Natural killer cell (primary cell): ENCODE results near the gene SETBP1. TPM values are rescaled to one million over a fixed set of nuclear protein-coding genes. Genes with fewer than 3 reads are reported as not detected.

ENCODE experiments used
- ATAC-seq, 3 donors: fragments of 150-1000 bp in 2 of 3; fragments of 200-7000 bp in 1 of 3; cut with Tn5 transposase; 1 replicate in 1 of 3; 2 replicates in 2 of 3; pipeline ENCODE4 v1.10.0; 2021; ENCODE audit warnings: mild to moderate bottlenecking in 2 of 3, moderate library complexity in 2 of 3
- DNase-seq, 2 donors: peaks; one replicate each; pipeline versions ENCODE4 v3.0.0 to v3.0.0-alpha.2; 2013 to 2021; ENCODE audit warnings: mixed read lengths in 1 of 2
- H3K27ac ChIP-seq: one replicate; pipeline ENCODE4 v1.5.1; 2013; ENCODE audit warnings: mild to moderate bottlenecking, low read length
- H3K27me3 ChIP-seq: one replicate; pipeline ENCODE4 v1.6.1; 2013; ENCODE audit warnings: low read length; ENCODE audit not compliant: control insufficient read depth, insufficient read depth
- H3K36me3 ChIP-seq: one replicate; pipeline ENCODE4 v1.6.1; 2013; ENCODE audit warnings: low read length; ENCODE audit not compliant: control insufficient read depth, insufficient read depth
- H3K4me1 ChIP-seq: one replicate; pipeline ENCODE4 v1.6.1; 2013; ENCODE audit warnings: low read length; ENCODE audit not compliant: control insufficient read depth, insufficient read depth
- H3K4me3 ChIP-seq: one replicate; pipeline ENCODE4 v1.5.1; 2013; ENCODE audit warnings: low read length
- H3K9me3 ChIP-seq: one replicate; pipeline ENCODE4 v1.6.1; 2013; ENCODE audit warnings: low read length; ENCODE audit not compliant: control insufficient read depth, insufficient read depth
- H3K27ac Mint-ChIP-seq, 2 donors: one replicate each; pipeline ENCODE4 v1.8.0; 2022; ENCODE audit warnings: mild to moderate bottlenecking in 2 of 2, mixed read lengths in 2 of 2, moderate library complexity in 1 of 2
- H3K27me3 Mint-ChIP-seq, 2 donors: one replicate each; pipeline ENCODE4 v1.8.0; 2022; ENCODE audit warnings: low read depth in 2 of 2, mixed read lengths in 2 of 2
- H3K36me3 Mint-ChIP-seq: one replicate; pipeline ENCODE4 v1.8.0; 2022; ENCODE audit warnings: mixed read lengths
- H3K4me1 Mint-ChIP-seq, 2 donors: one replicate each; pipeline ENCODE4 v1.8.0; 2022; ENCODE audit warnings: mixed read lengths in 2 of 2
- H3K4me3 Mint-ChIP-seq: one replicate; pipeline ENCODE4 v1.8.0; 2022; ENCODE audit warnings: mild to moderate bottlenecking, moderate library complexity, mixed read lengths
- H3K9me3 Mint-ChIP-seq, 2 donors: one replicate each; pipeline ENCODE4 v1.8.0; 2022; ENCODE audit warnings: mixed read lengths in 2 of 2
- WGBS: methylation state at CpG from one replicate; pipeline ENCODE4 v1.1.7; 2013; ENCODE audit warnings: missing lambda C conversion rate; ENCODE audit not compliant: insufficient coverage; 5-methylcytosine and 5-hydroxymethylcytosine counted together
- intact Hi-C: fragments of 100-400 bp; cut with micrococcal nuclease; formaldehyde crosslinking; loops from one replicate; pipeline ENCODE4 v1.14.2; 2022
- total RNA-seq, 4 donors: library from RNA; stranded (reverse); fragments of 120-200 nt in 1 of 4; gene quantifications; one replicate each; pipeline versions ENCODE4 v1.2.3 to v1.2.4, GENCODE V29; 2013 to 2022
- TF ChIP-seq, protein P1 (sequence below): fragments of 200-600 bp; IDR thresholded peaks from one replicate; pipeline ENCODE4 v1.8.0; 2022; ENCODE audit warnings: antibody characterized with exemption

The SETBP1 gene
- total RNA-seq, 3 donors from 2014 or later (not counting 1 experiment from before 2014, with no cell fraction given) = 36.0 to 46.6 (median 41.2) TPM

DNA sequence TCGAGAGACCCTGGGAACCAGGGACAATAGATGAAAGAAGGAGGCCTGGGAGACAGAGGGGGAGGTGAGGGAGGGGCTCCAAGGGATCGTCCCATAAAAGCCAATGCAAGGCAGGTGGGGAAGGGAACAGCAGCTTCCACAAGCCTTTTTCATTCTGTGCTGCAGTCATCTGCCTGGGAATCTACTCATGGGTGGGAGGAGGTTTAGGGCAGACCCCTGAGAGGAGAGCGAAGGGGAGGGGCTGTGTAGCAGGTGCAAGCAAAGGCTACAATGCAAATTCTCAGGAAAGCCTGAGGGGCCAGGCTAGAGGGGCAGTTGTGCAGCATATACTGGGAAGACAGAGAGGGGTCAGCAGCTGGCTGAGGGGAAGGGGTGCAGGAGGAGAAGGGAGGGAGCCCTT, 135.4 kb downstream of the SETBP1 start:
- H3K27ac ChIP-seq = no peak overlapping the region
- H3K9me3 ChIP-seq = no peaks in the 10 kb centered on the region
- Mint-ChIP-seq H3K4me3 (no peak overlapping the region), H3K4me1 (peaks cover 0 to 9% of the 10 kb centered on the region in 2 donors), H3K36me3 (no peaks in the 10 kb centered on the region), H3K27me3 (peaks cover 0 to 3% of the 10 kb centered on the region in 2 donors), H3K27ac (no peak overlapping the region), H3K9me3 (no peaks in the 10 kb centered on the region)
- H3K27me3 ChIP-seq = no peaks in the 10 kb centered on the region
- DNase-seq = no peak
- intact Hi-C loops = no loop called here
- H3K36me3 ChIP-seq = no peaks in the 10 kb centered on the region
- H3K4me3 ChIP-seq = no peak overlapping the region
- no peak for ATAC-seq
- 90% methylated on average over 3 of the region's 3 CpGs for WGBS
- TF ChIP-seq, protein P1, sequence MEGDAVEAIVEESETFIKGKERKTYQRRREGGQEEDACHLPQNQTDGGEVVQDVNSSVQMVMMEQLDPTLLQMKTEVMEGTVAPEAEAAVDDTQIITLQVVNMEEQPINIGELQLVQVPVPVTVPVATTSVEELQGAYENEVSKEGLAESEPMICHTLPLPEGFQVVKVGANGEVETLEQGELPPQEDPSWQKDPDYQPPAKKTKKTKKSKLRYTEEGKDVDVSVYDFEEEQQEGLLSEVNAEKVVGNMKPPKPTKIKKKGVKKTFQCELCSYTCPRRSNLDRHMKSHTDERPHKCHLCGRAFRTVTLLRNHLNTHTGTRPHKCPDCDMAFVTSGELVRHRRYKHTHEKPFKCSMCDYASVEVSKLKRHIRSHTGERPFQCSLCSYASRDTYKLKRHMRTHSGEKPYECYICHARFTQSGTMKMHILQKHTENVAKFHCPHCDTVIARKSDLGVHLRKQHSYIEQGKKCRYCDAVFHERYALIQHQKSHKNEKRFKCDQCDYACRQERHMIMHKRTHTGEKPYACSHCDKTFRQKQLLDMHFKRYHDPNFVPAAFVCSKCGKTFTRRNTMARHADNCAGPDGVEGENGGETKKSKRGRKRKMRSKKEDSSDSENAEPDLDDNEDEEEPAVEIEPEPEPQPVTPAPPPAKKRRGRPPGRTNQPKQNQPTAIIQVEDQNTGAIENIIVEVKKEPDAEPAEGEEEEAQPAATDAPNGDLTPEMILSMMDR = no peak
- no peaks in the 10 kb centered on the region for H3K4me1 ChIP-seq

DNA sequence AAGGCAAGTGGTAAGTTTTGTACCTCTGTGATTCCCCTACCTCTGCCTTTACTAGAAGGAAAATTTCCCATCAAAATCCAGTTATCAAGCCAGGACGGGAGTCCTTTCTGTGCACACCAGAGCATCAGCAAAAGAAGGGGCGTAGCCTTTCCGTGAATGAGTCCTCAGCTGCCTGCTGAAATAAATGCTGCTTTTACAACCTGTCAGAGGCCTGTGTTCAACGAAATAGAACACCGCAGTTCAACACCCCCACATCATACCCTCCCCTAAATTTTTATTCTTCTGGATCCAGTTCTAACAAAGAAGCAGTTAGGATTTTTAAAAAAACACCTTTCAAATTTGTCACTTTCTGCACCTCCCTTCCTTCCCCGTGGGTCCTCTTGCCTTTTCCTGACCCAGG, 135.8 kb downstream of the SETBP1 start:
- DNase-seq (no peak), ATAC-seq (no peak)
- TF ChIP-seq, protein P1 = no peak
- Mint-ChIP-seq H3K9me3 (no peaks in the 10 kb centered on the region), H3K4me3 (no peak overlapping the region), H3K36me3 (no peaks in the 10 kb centered on the region), H3K27ac (no peak overlapping the region), H3K4me1 (peaks cover 0 to 9% of the 10 kb centered on the region in 2 donors), H3K27me3 (peaks cover 0 to 3% of the 10 kb centered on the region in 2 donors)
- H3K4me3 ChIP-seq = no peak overlapping the region
- intact Hi-C loops = no loop called here
- no peaks in the 10 kb centered on the region for H3K4me1 ChIP-seq
- no peak overlapping the region for H3K27ac ChIP-seq
- no peaks in the 10 kb centered on the region for H3K36me3 ChIP-seq
- 94% methylated on average over 6 of the region's 6 CpGs for WGBS
- H3K9me3 ChIP-seq = no peaks in the 10 kb centered on the region
- H3K27me3 ChIP-seq = no peaks in the 10 kb centered on the region

DNA sequence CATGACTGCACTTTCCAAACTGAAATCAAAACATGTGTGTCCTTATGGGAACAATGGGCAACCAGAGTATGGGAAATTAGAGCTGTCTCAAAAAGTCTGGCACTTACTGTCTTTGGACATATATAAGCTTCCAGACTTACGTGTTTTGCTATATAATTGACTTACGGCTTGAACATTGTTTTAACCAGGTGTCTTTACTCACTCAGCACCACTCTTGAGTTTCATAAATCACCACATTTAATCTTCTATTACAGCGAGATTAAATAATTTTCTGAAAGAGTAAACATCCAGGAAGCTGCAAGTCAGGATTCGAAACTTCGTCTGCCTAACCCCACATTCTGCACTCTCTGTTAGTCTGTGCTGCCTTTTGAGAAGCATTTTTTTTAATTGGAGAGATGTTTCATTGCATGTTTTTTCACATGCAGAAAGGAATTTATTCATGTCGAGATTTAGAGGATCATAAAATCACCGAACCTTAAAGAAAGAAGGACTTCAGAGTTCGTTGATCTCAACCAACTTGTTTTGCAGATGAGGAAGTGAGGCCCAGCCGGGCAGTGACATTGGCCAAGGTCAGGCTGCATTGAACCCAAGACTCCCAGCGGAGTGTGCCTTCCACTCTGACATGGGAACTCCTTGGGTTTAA, 137.3 kb downstream of the SETBP1 start:
- Mint-ChIP-seq H3K4me3 (no peak overlapping the region), H3K4me1 (peaks cover under 1 to 9% of the 10 kb centered on the region in 2 donors), H3K27me3 (peaks cover 0 to 3% of the 10 kb centered on the region in 2 donors), H3K27ac (no peak overlapping the region), H3K9me3 (no peaks in the 10 kb centered on the region), H3K36me3 (no peaks in the 10 kb centered on the region)
- DNase-seq (no peak), ATAC-seq (no peak)
- Histone ChIP-seq H3K36me3 (no peaks in the 10 kb centered on the region), H3K9me3 (no peaks in the 10 kb centered on the region), H3K4me1 (no peaks in the 10 kb centered on the region), H3K27ac (no peak overlapping the region), H3K4me3 (no peak overlapping the region), H3K27me3 (no peaks in the 10 kb centered on the region)
- TF ChIP-seq, protein P1 = no peak
- intact Hi-C loops = no loop called here
- WGBS = 81% methylated on average over 10 of the region's 10 CpGs
